Stimulated activated CD8-positive, alpha-beta memory T cell treated with anti-CD3 and anti-CD28 coated beads, Interleukin-15, amount 100 ng/mL, for 48 hours (primary cell): ENCODE results near the gene ACOT7.

Experiments used
- DNase-seq, 2 donors: peaks; one replicate each; pipeline ENCODE4 v3.0.0-alpha.2; 2020; ENCODE audit warnings: low read depth in 2 of 2

ACOT7 gene

DNA sequence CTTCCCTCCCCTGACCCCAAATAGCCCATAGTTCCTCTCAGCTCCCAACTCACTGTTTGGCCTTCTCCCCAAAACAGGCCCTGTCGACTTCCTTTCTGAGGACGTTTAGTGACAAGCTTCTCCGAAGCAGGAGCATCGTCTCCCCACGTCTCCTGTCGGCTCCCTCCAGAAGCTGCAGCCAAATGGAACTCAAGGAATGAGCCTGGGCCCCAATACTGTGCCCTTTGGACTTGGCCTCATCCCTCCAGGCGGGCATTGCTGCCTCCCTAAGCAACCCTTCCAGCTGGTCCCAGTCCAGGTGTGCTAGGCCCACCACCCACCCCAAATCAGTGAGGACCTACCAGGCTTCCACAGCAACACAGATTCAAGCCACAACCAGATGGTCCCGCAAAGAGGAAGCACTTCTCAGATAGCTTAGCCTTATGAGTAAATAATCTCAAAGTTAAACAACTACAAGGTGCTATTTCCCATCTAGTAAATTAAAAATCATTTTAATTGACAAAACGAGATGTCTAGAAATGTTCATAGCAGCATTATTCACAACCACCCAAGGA is 33.0 kb downstream of the ACOT7 start:
- no peak for DNase-seq

DNA sequence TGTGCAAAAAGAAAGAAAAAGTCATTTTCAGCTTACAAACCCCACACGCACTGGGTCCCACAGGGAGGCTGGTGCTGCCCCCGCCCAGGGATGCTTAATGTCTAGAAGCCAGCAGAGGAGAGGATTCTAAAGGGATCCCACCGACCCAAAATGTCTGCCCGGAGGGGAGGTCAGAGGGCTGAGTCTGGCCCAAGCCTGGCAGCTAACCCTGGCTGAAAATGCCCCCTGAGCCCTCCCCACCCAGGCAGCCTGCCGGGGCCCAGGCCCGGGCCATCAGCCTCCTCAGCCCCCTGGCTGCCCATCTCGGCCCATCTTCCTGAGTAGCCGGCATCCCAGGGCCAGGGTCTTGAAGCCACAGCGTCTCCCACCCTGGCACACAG is 33.5 kb downstream of the ACOT7 start:
- DNase-seq = no peak

GRCh38 chr1:6359216-6360116 is 34.1 kb downstream of the ACOT7 start:
- DNase-seq = peak; percentile 48 to 53

GRCh38 chr1:6358757-6359201 is 34.8 kb downstream of the ACOT7 start:
- DNase-seq = peak in 1 of 2 donors; percentile 41

GRCh38 chr1:6358144-6358624 is 35.4 kb downstream of the ACOT7 start:
- DNase-seq = no peak

DNA sequence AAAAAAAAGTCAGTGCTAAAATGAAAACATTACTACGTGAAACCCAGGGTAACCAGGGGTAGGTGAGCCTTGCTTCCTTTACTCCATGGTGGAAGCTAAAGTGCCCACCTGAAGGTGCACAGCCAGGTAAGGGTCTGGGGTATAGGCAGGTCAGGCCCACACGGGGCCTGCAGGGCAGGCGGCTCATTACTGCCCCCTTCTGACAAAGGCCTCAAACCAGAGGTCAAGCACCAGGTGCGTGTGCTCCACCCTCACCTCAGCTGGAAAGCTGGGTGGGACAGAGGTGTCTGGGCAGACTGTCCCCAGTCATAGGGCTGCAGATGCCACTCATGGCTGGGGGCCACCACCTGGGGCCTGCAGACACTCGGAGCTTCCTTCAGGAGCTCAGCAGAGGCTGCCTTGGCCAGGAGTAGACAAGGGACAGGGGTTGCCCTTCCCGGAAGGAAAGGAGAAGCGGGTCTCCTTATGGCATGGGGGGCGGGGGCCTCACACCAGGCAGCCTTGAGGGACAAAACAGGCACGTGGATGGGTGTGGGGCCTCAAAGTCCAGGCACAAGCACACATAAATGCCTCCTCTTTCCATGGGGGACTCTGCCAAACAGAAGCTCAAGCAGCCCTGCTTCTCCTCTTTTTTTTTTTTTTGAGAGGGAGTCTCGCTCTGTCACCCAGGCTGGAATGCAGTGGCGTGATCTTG is 36.2 kb downstream of the ACOT7 start:
- no peak for DNase-seq

DNA sequence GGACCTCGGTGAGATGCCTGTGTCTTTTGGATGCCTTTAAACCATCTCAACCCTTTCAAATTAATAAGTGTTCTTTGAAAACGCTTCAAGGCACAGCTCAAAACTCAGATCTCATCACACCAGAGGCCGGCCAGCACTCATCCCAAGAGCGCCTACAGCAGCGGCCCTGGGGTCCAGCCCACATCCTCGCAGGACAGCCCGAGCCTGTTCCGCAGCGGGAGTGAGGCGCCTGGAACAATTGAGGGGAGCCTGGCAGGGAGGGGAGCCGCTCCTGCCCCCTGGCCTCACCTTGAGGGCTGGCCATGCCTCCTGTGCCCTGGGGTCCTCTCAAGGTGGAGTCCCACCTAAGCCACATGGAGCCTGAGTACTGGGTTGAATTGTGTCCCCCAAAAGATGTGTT is 37.9 kb downstream of the ACOT7 start:
- DNase-seq = no peak

DNA sequence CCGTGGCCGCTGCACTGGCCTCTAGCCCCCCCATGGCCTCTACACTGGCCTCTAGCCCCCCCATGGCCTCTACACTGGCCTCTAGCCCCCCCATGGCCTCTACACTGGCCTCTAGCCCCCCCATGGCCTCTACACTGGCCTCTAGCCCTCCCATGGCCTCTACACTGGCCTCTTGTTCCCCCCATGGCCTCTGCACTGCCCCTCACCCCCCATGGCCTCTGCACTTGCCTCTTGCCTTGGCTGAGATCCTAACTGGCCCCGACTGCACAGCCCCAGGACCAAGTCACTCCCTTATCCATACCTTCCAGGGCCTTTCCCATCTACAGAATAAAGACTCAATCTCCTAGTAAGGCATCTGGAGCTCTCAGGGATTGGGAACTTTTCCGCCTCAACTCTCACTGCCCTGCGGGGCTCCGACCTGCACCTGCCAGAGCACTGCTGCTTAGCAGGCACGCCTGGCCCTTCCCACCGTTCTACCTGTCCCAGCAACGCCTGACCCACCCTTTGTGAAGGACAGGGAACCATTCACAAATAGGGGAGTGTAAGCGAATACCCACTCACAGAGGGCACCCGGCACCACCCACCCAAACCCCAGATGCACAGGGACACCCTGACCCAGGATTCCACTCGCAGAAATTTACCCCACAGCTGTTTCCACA is 38.8 kb downstream of the ACOT7 start:
- DNase-seq = no peak

DNA sequence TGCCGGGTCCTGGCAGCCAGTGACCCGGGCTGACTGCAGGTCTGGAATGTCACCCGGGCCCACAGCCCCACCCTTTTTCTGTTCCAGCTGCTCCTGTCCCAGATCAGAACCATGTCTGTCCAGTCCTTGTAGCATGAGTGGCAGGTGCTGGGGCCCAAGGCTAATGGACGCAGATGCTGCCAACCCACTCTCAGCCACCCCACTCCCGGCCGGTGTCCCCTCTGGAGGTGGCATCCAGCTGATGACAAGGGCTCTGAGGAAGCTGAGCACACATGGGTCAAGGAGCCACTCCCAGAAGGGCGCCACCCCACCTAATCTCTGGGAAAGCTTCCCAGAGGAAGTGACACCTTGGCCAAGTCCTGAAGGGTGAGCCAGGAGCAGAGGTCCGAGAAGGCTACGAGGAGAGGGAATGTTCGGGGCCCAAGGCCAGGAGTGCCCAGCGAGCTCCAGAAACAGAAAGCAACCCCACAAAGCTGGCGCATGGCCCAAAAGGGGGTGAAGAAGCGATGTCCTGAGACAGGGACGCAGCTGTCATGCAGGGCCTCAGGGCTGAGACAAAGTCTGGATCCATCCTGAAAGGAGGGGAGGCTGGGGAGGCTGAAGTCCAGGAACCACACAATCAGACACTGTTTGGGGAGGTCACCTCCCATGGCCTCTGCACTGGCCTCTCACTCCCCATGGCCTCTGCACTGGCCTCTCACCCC is 39.5 kb downstream of the ACOT7 start:
- no peak for DNase-seq

- no peak for DNase-seq
Measured at GRCh38 chr1:6353619-6353954, 40.0 kb downstream of the ACOT7 start.

GRCh38 chr1:6352138-6352563 is 41.4 kb downstream of the ACOT7 start:
- DNase-seq = no peak

DNA sequence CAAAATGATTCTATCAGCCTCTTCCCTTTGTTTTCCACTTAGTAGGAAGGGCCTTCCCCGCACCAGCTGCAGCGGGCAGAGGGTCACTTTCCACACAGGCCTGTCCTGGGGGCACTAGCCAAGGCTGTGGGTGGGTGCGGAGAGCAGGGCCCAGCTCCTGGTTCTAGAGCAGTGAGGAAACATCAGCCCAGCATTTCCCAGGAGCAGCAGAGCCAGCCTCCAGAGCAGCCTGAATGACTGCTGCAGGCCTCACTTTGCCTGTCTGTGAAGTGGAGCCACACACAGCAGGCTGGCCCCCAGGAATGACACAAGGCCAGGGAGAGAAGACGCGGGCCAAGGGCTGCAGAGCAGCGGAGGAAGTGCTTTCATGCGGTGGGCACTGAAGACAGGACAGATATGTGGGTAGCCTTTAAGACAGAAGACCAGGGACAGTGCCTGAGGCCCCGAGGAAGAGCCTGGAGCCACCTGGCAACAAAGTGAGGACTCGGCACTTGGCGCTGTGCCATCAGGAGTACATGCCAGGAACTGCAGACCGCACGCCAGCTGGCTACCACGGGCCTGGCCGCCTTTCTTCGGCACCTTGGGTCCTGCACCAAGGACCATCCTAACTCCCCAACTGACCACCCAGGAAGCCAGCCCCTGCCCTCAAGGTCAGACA is 42.0 kb downstream of the ACOT7 start:
- DNase-seq = no peak

DNA sequence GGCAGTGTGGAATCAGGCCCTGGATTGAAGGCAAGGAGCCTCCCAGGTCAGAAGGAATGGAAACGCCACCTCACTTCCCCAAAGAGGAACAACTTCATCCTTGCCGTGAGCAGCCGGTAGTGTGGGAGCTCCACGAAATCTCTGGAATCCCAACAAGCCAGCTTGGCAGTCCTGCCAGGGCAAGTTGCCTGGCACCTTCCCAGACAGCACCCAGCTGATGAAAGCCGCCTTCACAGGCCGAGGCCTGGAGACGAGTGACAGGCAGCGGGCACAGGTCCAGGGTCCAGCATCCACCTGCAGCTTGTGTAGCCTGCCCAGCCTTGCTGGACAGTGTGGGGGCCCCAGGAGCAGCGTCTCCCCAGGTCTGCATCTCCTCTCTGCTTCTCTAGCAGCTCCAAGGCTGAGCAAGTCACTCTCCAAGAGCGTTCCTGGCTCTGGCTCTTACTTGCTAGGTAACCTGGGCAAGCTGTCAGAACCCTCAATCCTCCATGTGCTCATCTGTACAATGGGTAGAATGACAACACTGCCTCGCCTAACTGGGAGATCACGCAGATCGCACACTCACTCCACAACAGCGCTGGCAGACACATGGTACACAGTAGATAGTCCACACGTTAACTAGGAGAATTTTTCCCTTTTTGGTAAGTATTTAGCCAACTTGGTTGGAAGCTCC is 43.0 kb downstream of the ACOT7 start:
- DNase-seq = no peak

- DNase-seq = no peak
Measured at GRCh38 chr1:6349254-6349943, 44.2 kb downstream of the ACOT7 start.

DNA sequence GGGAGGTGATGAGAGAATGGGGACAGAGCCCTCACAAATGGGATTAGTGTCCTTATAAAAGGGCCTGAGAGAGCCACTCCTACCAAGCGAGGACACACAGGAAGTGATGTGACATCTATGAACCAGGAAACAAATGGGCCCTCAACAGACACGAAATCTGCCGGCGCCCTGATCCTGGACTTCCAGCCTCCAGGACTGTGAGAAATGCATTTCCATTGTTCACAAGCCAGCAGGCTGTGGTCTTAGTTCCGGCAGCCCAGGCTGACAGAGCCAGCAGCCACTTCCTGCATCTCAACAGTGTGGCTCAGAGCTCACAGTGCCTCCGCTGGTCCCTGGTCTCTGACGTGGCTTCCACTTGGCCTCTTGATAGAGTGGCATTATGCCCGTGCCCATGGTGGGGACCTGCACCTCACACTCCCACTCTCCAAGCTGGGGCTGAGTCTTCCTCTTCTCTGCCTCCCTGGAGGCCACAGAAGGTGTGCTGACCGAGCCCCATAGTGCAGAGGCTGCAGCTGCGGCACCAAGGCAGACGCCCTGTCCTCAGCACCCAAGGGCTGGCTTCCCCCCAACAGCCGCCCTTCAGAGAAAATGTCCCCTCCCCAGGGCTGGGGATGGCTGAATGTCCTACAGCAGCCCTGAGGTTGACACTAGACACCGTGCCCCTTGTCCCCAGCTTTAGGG is 44.9 kb downstream of the ACOT7 start:
- peak in 1 of 2 donors; percentile 32 for DNase-seq

GRCh38 chr1:6347641-6348487 is 45.7 kb downstream of the ACOT7 start:
- no peak for DNase-seq

DNA sequence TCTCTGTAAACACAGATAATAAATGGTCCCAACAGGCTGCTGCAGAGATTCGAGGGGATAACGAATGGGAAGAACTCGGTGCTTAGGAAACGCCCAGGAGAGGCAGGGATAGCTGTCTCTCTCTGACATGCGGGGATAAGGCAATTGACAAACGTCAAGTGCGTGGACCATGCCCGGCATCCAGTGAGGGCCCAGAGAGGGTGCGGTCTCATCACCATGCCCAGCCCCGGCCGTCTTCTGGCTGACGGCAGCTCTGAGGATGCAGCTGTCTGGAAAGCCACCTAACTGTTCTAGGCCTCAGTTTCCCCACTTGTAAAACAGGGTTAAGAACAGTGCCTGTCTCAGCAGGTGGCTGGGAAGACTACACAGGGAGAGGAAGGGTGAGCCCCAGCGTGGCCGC is 48.1 kb downstream of the ACOT7 start:
- DNase-seq = no peak

DNA sequence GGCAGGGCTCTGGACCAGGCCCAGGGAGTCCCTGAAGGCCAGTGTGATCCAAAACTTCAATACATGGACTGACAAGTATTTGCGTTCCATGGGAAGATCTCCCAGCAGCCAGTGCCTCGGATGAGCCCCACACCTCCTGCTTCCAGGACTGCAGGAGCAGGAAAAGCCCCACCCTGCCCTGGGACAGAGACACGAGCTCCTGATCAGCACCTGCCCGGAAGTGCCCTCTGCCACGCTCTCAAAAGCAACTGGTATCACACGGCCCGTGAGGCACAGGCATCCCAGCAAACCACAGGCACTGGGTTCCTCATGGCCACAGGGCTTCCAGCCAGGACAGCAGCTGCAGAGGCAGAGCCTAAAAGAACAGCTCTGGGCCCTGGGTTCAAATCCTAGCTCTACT is 48.6 kb downstream of the ACOT7 start:
- no peak for DNase-seq
